ENCODE data around the gene RADIL. TPM values are rescaled to one million over a fixed set of nuclear protein-coding genes. Genes with fewer than 3 reads are reported as not detected.
A peak's percentile ranks its signal among the peaks of the same experiment; 100 is the strongest.

The RADIL gene
- total RNA-seq, 4 donors from 2014 or later, result 0.80 to 6.2 (median 1.7) TPM

DNA sequence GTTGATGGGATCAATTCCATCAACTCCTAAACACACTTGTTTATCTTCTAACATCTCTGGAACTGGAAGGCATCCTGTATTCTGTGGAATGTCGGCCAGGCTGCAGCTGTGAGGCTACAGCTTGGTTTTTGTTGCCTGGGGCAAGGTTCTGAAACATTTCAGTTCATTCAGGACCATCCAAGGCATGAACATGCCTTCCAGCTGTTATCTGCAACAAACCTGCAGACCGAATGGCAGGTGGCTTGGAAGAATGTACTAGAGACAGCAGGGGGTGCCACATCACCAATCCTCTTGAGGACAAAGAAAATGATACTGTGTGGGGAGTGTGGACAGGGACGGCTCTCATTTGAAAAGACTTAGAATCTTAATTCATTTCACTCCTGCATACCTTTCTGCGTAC lies 34.1 kb downstream of the RADIL start:
- no peaks in the 10 kb centered on the region for H3K4me1 ChIP-seq
- intact Hi-C loops (cut with DNase I; ENCODE audit: low total_unique reads), result loop anchor here (5.0 kb wide), 1 partner anchor 773 kb away; no protein-coding TSS in a partner anchor
- H3K9me3 ChIP-seq, result no peaks in the 10 kb centered on the region
- no peaks in the 10 kb centered on the region for H3K27me3 ChIP-seq
- in situ Hi-C loops (cut with MboI; ENCODE audit: low pct_ligation_motif_present in 1 of 4, low pct_unique_long_range_greater_than_20kb in 1 of 4, low sequenced_read_pairs in 3 of 4), result loop anchor here in 3 of 4 donors (25.0 kb wide), 1 partner anchor 238 kb away; no protein-coding TSS in a partner anchor
- 38 to 60% methylated on average over 1 to 4 of the region's 4 CpGs for WGBS, 2 donors (ENCODE audit: low coverage in 1 of 2)
- no peak for TF ChIP-seq EP300 (IDR thresholded peaks at IDR 0.05; ENCODE audit: low read depth)
- no peak for TF ChIP-seq POLR2A (IDR thresholded peaks at IDR 0.05)
- no peak for TF ChIP-seq POLR2AphosphoS5 (IDR thresholded peaks at IDR 0.05)
- TF ChIP-seq, protein P1, sequence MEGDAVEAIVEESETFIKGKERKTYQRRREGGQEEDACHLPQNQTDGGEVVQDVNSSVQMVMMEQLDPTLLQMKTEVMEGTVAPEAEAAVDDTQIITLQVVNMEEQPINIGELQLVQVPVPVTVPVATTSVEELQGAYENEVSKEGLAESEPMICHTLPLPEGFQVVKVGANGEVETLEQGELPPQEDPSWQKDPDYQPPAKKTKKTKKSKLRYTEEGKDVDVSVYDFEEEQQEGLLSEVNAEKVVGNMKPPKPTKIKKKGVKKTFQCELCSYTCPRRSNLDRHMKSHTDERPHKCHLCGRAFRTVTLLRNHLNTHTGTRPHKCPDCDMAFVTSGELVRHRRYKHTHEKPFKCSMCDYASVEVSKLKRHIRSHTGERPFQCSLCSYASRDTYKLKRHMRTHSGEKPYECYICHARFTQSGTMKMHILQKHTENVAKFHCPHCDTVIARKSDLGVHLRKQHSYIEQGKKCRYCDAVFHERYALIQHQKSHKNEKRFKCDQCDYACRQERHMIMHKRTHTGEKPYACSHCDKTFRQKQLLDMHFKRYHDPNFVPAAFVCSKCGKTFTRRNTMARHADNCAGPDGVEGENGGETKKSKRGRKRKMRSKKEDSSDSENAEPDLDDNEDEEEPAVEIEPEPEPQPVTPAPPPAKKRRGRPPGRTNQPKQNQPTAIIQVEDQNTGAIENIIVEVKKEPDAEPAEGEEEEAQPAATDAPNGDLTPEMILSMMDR (IDR thresholded peaks at IDR 0.05), result peak in 1 of 5 experiments; percentile 21
- no peak overlapping the region for H3K27ac ChIP-seq
- H3K4me3 ChIP-seq, result no peak overlapping the region
- DNase-seq, result no peak
- H3K36me3 ChIP-seq, result no peaks in the 10 kb centered on the region

DNA sequence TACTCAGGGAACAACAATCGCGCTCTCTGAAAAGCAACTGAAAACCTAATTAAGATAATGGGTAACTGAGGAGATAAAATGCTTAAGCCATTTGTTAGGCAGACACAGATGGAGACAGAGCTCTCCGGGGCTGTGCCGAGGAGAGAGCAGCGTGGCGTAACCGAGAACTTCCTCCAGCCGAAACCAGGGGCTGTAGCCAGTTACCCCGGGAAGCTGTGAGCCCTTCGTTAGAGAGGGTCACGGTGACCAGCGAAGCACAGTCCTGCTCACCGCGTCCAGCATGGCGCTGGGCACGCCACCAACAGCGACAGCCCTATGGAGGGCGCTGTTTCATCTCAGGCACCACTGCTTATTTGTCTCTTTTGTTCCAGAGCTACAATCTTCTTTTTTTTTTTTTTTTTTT lies 37.8 kb downstream of the RADIL start:
- 46 to 62% methylated on average over 4 to 18 of the region's 18 CpGs for WGBS, 2 donors (ENCODE audit: low coverage in 1 of 2)
- Histone ChIP-seq H3K36me3 (no peaks in the 10 kb centered on the region), H3K9me3 (no peaks in the 10 kb centered on the region), H3K27me3 (no peaks in the 10 kb centered on the region), H3K27ac (no peak overlapping the region), H3K4me3 (no peak overlapping the region), H3K4me1 (no peaks in the 10 kb centered on the region)
- TF ChIP-seq, protein P1 (IDR thresholded peaks at IDR 0.05), result no peak
- TF ChIP-seq POLR2AphosphoS5 (IDR thresholded peaks at IDR 0.05) (no peak), POLR2A (IDR thresholded peaks at IDR 0.05) (no peak), EP300 (IDR thresholded peaks at IDR 0.05; ENCODE audit: low read depth) (no peak)
- intact Hi-C loops (cut with DNase I; ENCODE audit: low total_unique reads), result loop anchor here (5.0 kb wide), 1 partner anchor 777 kb away; no protein-coding TSS in a partner anchor
- in situ Hi-C loops (cut with MboI; ENCODE audit: low pct_ligation_motif_present in 1 of 4, low pct_unique_long_range_greater_than_20kb in 1 of 4, low sequenced_read_pairs in 3 of 4), result loop anchor here in 3 of 4 donors (25.0 kb wide), 1 partner anchor 242 kb away; no protein-coding TSS in a partner anchor
- DNase-seq, result no peak

- Histone ChIP-seq H3K36me3 (no peaks in the 10 kb centered on the region), H3K4me1 (no peaks in the 10 kb centered on the region), H3K27ac (peak overlapping the region in 1 of 4 donors; percentile 0), H3K9me3 (no peaks in the 10 kb centered on the region), H3K4me3 (no peak overlapping the region), H3K27me3 (no peaks in the 10 kb centered on the region)
- 40 to 47% methylated on average over 2 to 22 of the region's 22 CpGs for WGBS, 2 donors (ENCODE audit: low coverage in 1 of 2)
- intact Hi-C loops (cut with DNase I; ENCODE audit: low total_unique reads), result no loop called here
- TF ChIP-seq POLR2A (IDR thresholded peaks at IDR 0.05), result no peak
- no peak for TF ChIP-seq POLR2AphosphoS5 (IDR thresholded peaks at IDR 0.05)
- TF ChIP-seq, protein P1 (IDR thresholded peaks at IDR 0.05), result no peak
- TF ChIP-seq EP300 (IDR thresholded peaks at IDR 0.05; ENCODE audit: low read depth), result no peak
- no peak for DNase-seq
- in situ Hi-C loops (cut with MboI; ENCODE audit: low pct_ligation_motif_present in 1 of 4, low pct_unique_long_range_greater_than_20kb in 1 of 4, low sequenced_read_pairs in 3 of 4), result loop anchor here in 3 of 4 donors (25.0 kb wide), 1 partner anchor 245 kb away; no protein-coding TSS in a partner anchor
Observed at GRCh38 chr7:4842319-4843064, 41.0 kb downstream of the RADIL start.

DNA sequence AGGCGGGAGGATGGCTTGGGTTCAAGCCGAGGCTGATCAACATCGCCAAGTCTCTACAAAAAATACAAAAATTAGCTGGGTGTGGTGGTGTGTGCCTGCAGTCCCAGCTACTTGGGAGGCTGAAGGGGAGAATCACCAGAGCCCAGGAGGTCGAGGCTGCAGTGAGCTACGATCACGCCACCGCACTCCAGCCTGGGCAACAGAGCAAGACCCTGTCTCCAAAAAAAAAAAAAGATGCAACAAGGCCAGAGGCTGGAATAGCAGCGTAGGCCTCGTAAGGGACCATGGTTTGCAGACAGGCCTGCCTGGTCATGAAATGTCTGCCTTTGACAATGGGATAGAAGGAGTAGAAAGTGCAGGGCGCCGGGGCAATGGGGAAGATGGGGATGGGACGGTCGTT lies 41.7 kb downstream of the RADIL start:
- no peak overlapping the region for H3K27ac ChIP-seq

More for the DNA sequence above, 41.7 kb downstream of the RADIL start:
- no peak for DNase-seq
- intact Hi-C loops (cut with DNase I; ENCODE audit: low total_unique reads) (no loop called here), in situ Hi-C loops (cut with MboI; ENCODE audit: low pct_ligation_motif_present in 1 of 4, low pct_unique_long_range_greater_than_20kb in 1 of 4, low sequenced_read_pairs in 3 of 4) (loop anchor here in 3 of 4 donors (25.0 kb wide), 1 partner anchor 245 kb away; no protein-coding TSS in a partner anchor)
- Histone ChIP-seq H3K36me3 (no peaks in the 10 kb centered on the region), H3K27me3 (no peaks in the 10 kb centered on the region), H3K9me3 (no peaks in the 10 kb centered on the region), H3K4me3 (no peak overlapping the region), H3K4me1 (no peaks in the 10 kb centered on the region)
- no peak for TF ChIP-seq POLR2A (IDR thresholded peaks at IDR 0.05)
- no peak for TF ChIP-seq EP300 (IDR thresholded peaks at IDR 0.05; ENCODE audit: low read depth)
- TF ChIP-seq, protein P1 (IDR thresholded peaks at IDR 0.05), result no peak
- TF ChIP-seq POLR2AphosphoS5 (IDR thresholded peaks at IDR 0.05), result no peak
- WGBS, 2 donors (ENCODE audit: low coverage in 1 of 2), result 91 to 93% methylated on average over 3 to 13 of the region's 13 CpGs
